Measurements from ENCODE around the gene GPR148. TPM values are rescaled to one million over a fixed set of nuclear protein-coding genes. Genes with fewer than 3 reads are reported as not detected.

The GPR148 gene
- total RNA-seq, 1 experiment from 2014 or later = not detected

- H3K27ac Mint-ChIP-seq = no peak within 1 kb of the TSS; a peak in 1 of 7 replicates
- no peak within 1 kb of the TSS for H2AK5ac ChIP-seq (ENCODE audit: insufficient read length, low read length)
- no peak within 1 kb of the TSS for H2BK120ac ChIP-seq (ENCODE audit: low read depth, low read length, poor library complexity, severe bottlenecking)
- no peak within 1 kb of the TSS for H3K56ac ChIP-seq (ENCODE audit: insufficient read length, low read depth, low read length)
- H2BK12ac ChIP-seq (ENCODE audit: insufficient read length, low read depth, low read length) = no peak within 1 kb of the TSS
- no peak within 1 kb of the TSS for H2BK5ac ChIP-seq (ENCODE audit: insufficient read length, low read length)
- H4K20me1 ChIP-seq (ENCODE audit: control insufficient read depth, insufficient read depth, insufficient read length) = no peaks in the 10 kb centered on the region
- H2AFZ ChIP-seq (ENCODE audit: low read length) = no peak within 1 kb of the TSS
- H3K18ac ChIP-seq (ENCODE audit: insufficient read length, low read depth, low read length) = no peak within 1 kb of the TSS
- DNase-seq = peak; percentile 81
- peaks cover 3% of the 10 kb centered on the region; the same call in 1 of the 2 replicates for H3K27me3 ChIP-seq (ENCODE audit: insufficient read depth, low read length)
- peaks cover 61% of the 10 kb centered on the region for H3K27me3 Mint-ChIP-seq (ENCODE audit: low read depth)
- no peak within 1 kb of the TSS for H3T11ph ChIP-seq (ENCODE audit: low read length)
- H3K4me3 Mint-ChIP-seq = peak within 1 kb of the TSS; percentile 79 to 90
- H3K9me3 Mint-ChIP-seq = no peaks in the 10 kb centered on the region; a peak in 1 of 5 replicates
- TF ChIP-seq CTCF (conservative IDR thresholded peaks at IDR 0.05) = no peak
- no peak within 1 kb of the TSS for H3K23ac ChIP-seq (ENCODE audit: insufficient read length, low read depth, low read length)
- H3K4me1 ChIP-seq (ENCODE audit: insufficient read depth, low read length) = no peaks in the 10 kb centered on the region
- no peak within 1 kb of the TSS for H4K5ac ChIP-seq (ENCODE audit: insufficient read length, low read depth, low read length)
- no peak within 1 kb of the TSS for H4K91ac ChIP-seq (ENCODE audit: insufficient read length, low read depth, low read length)
- peaks cover 19 to 20% of the 10 kb centered on the region in 2 experiments for H3K4me1 Mint-ChIP-seq
- H3K9me3 ChIP-seq (ENCODE audit: control insufficient read depth, low read depth, low read length) = no peaks in the 10 kb centered on the region
- H3K27ac ChIP-seq (ENCODE audit: insufficient read length, low read depth, low read length) = no peak within 1 kb of the TSS
- peak within 1 kb of the TSS; percentile 68 for H3K4me2 ChIP-seq (ENCODE audit: insufficient read depth, insufficient read length, low read length)
- H3K9ac ChIP-seq (ENCODE audit: extremely low read depth, insufficient read length, low read length) = no peak within 1 kb of the TSS
- H3K4ac ChIP-seq (ENCODE audit: low read depth, low read length) = no peak within 1 kb of the TSS
- H2BK15ac ChIP-seq (ENCODE audit: low read depth, low read length) = no peak within 1 kb of the TSS
- peaks cover 12% of the 10 kb centered on the region for H3K23me2 ChIP-seq (ENCODE audit: insufficient read length, low read depth, low read length, poor library complexity, severe bottlenecking)
- H3K36me3 Mint-ChIP-seq (ENCODE audit: insufficient read depth in 1 of 3, low read depth in 3 of 3) = no peaks in the 10 kb centered on the region; a peak in 1 of 7 replicates
- no CpG with 5 or more reads among the region's 43 CpGs for WGBS (ENCODE audit: extremely low coverage, insufficient read length, low lambda C conversion rate)
- H3K79me1 ChIP-seq (ENCODE audit: insufficient read depth, low read depth, low read length, poor library complexity, severe bottlenecking) = no peaks in the 10 kb centered on the region
- no peak within 1 kb of the TSS for H4K8ac ChIP-seq (replicated peaks; ENCODE audit: insufficient read length, low read depth, low read length)
- H3K79me2 ChIP-seq (ENCODE audit: insufficient read depth, low read length) = no peaks in the 10 kb centered on the region
- H2BK20ac ChIP-seq (ENCODE audit: low read depth, low read length, poor library complexity, severe bottlenecking) = no peak within 1 kb of the TSS
- H3K14ac ChIP-seq (ENCODE audit: insufficient read depth, low read length) = no peak within 1 kb of the TSS
These were observed 26.6 kb downstream of the GPR148 start, which contains the start of gene AMER3 for GRCh38 chr2:130755256-130756052. TSS of gene AMER3 (plus strand) at chr2:130755540. CDS start at chr2:130762073, 6,533 bp downstream.

Measured in H9 (cell line).